SK-N-SH (cell line): ENCODE measurements around the gene ABCC11. TPM values are rescaled to one million over a fixed set of nuclear protein-coding genes. Genes with fewer than 3 reads are reported as not detected.

ENCODE experiments used
- CTCF ChIA-PET: fragments of 300-600, 350-600 bp; formaldehyde crosslinking; extraction: SDS; loops from one replicate; lab custom pipeline; 2021; lab: Yijun Ruan, JAX
- POLR2A ChIA-PET: fragments of 350-600 bp; sonication (Branson Sonifier 250); formaldehyde crosslinking; extraction: SDS; loops from one replicate; lab custom pipeline; 2020; ENCODE audit warnings: antibody characterized with exemption, inconsistent platforms; lab: Yijun Ruan, JAX
- DNase-seq: peaks from one replicate; pipeline ENCODE4 v3.0.0; 2012
- H2AFZ ChIP-seq: fragments of 200-600 bp; sonication (generic); 2 replicates; pipeline ENCODE4 v1.8.1; 2016; ENCODE audit warnings: antibody characterized with exemption, mild to moderate bottlenecking, low read depth
- H3F3A ChIP-seq: fragments of 200-600 bp; sonication (generic); replicated peaks from 2 replicates; pipeline ENCODE3; 2016; ENCODE audit warnings: antibody characterized with exemption, mild to moderate bottlenecking; ENCODE audit not compliant: insufficient read depth
- H3K27ac ChIP-seq, 2 experiments: fragments of 200-500 bp in 1 of 2; fragments of 200-600 bp in 1 of 2; sonication (Bioruptor generic) in 1 of 2; sonication (generic), shearing (Covaris generic) in 1 of 2; 2 replicates each; pipeline versions ENCODE4 v1.5.1 to v1.6.1; 2014 to 2016; ENCODE audit warnings: low read depth in 2 of 2, inconsistent platforms in 1 of 2, low read length in 1 of 2, mild to moderate bottlenecking in 1 of 2, mixed read lengths in 1 of 2
- H3K27me3 ChIP-seq: fragments of 200-600 bp; sonication (generic), shearing (Covaris generic); 2 replicates; pipeline ENCODE4 v1.6.1; 2016; ENCODE audit warnings: mixed run types; ENCODE audit not compliant: insufficient read depth
- H3K36me3 ChIP-seq, 2 experiments: fragments of 200-500 bp in 1 of 2; fragments of 200-600 bp in 1 of 2; sonication (Bioruptor generic) in 1 of 2; sonication (generic) in 1 of 2; replicated peaks in 1 of 2; 2 replicates each; pipeline versions ENCODE3 to v1.5.1; 2014 to 2016; ENCODE audit warnings: low read length in 1 of 2, mild to moderate bottlenecking in 1 of 2; ENCODE audit not compliant: insufficient read depth in 2 of 2, control insufficient read depth in 1 of 2
- H3K4me1 ChIP-seq, 2 experiments: fragments of 200-500 bp in 1 of 2; fragments of 200-600 bp in 1 of 2; sonication (Bioruptor generic) in 1 of 2; sonication (generic), shearing (Covaris generic) in 1 of 2; 2 replicates each; pipeline versions ENCODE4 v1.5.1 to v1.6.1; 2014 to 2016; ENCODE audit warnings: low read depth in 1 of 2, low read length in 1 of 2, mixed run types in 1 of 2; ENCODE audit not compliant: insufficient read depth in 2 of 2, control insufficient read depth in 1 of 2
- H3K4me2 ChIP-seq: fragments of 200-600 bp; sonication (generic), shearing (Covaris generic); 2 replicates; pipeline ENCODE4 v1.6.1; 2017; ENCODE audit warnings: mixed run types
- H3K4me3 ChIP-seq, 2 experiments: fragments of 200-500 bp in 1 of 2; fragments of 200-600 bp in 1 of 2; sonication (Bioruptor generic) in 1 of 2; sonication (generic), shearing (Covaris generic) in 1 of 2; 2 replicates each; pipeline versions ENCODE4 v1.5.1 to v1.8.1; 2014 to 2016; ENCODE audit warnings: low read depth in 2 of 2, inconsistent platforms in 1 of 2, low read length in 1 of 2, mild to moderate bottlenecking in 1 of 2, mixed read lengths in 1 of 2, moderate library complexity in 1 of 2
- H3K79me2 ChIP-seq: fragments of 200-600 bp; sonication (generic); 2 replicates; pipeline ENCODE4 v1.8.1; 2017; ENCODE audit warnings: mild to moderate bottlenecking; ENCODE audit not compliant: insufficient read depth
- H3K9ac ChIP-seq: fragments of 200-600 bp; sonication (generic); 2 replicates; pipeline ENCODE4 v1.6.1; 2017; ENCODE audit warnings: mixed run types
- H3K9me2 ChIP-seq: fragments of 200-600 bp; sonication (generic); 2 replicates; pipeline ENCODE4 v1.6.1; 2017; ENCODE audit warnings: mixed run types
- H3K9me3 ChIP-seq: fragments of 200-600 bp; sonication (generic); 2 replicates; pipeline ENCODE4 v1.6.1; 2017; ENCODE audit warnings: mixed run types, mild to moderate bottlenecking, moderate library complexity
- H4K20me1 ChIP-seq: fragments of 200-600 bp; sonication (generic); 2 replicates; pipeline ENCODE4 v1.6.1; 2017; ENCODE audit warnings: mild to moderate bottlenecking, mixed run types; ENCODE audit not compliant: insufficient read depth
- CHD2 ChIP-seq: fragments of 150-350 bp; IDR thresholded peaks from 2 replicates; pipeline ENCODE4 v1.6.1; 2018; ENCODE audit warnings: low read length; ENCODE audit not compliant: partially characterized antibody
- ELF1 ChIP-seq: IDR thresholded peaks from 2 replicates; pipeline ENCODE4 v1.4.0; 2012
- FOXJ3 ChIP-seq: sonication (generic); formaldehyde crosslinking; IDR thresholded peaks from 2 replicates; pipeline ENCODE4 v1.5.1; 2020; ENCODE audit warnings: mild to moderate bottlenecking, missing genetic modification reagents
- FOXM1 ChIP-seq: IDR thresholded peaks from 2 replicates; pipeline ENCODE4 v1.4.0; 2012; ENCODE audit warnings: low read depth, mild to moderate bottlenecking
- GABPA ChIP-seq: IDR thresholded peaks from 2 replicates; pipeline ENCODE4 v1.4.0; 2012; ENCODE audit warnings: low read depth, mild to moderate bottlenecking
- GATA2 ChIP-seq: sonication (generic); formaldehyde crosslinking; IDR thresholded peaks from 2 replicates; pipeline ENCODE4 v1.5.0; 2020; ENCODE audit warnings: mild to moderate bottlenecking, missing genetic modification reagents
- IRF3 ChIP-seq: fragments of 150-350 bp; IDR thresholded peaks from 2 replicates; pipeline ENCODE4 v1.6.1; 2016; ENCODE audit warnings: mild to moderate bottlenecking, low read depth, low read length
- MAX ChIP-seq: IDR thresholded peaks from 2 replicates; pipeline ENCODE4 v1.4.0; 2012; ENCODE audit warnings: low read depth
- MEF2A ChIP-seq: IDR thresholded peaks from 2 replicates; pipeline ENCODE4 v1.4.0; 2012; ENCODE audit warnings: low read depth, borderline replicate concordance
- MXI1 ChIP-seq: IDR thresholded peaks from 2 replicates; pipeline ENCODE4 v1.6.1; 2012; ENCODE audit warnings: mild to moderate bottlenecking, low read depth, low read length, improper control_type of control experiment
- NFIC ChIP-seq: IDR thresholded peaks from 2 replicates; pipeline ENCODE4 v1.4.0; 2012; ENCODE audit warnings: borderline replicate concordance
- RFX5 ChIP-seq: IDR thresholded peaks from 2 replicates; pipeline ENCODE4 v1.6.1; 2012; ENCODE audit warnings: mild to moderate bottlenecking, improper control_type of control experiment, low read length
- RXRA ChIP-seq: IDR thresholded peaks from 2 replicates; pipeline ENCODE4 v1.4.0; 2012; ENCODE audit warnings: low read depth, mild to moderate bottlenecking, borderline replicate concordance
- TCF12 ChIP-seq: IDR thresholded peaks from 2 replicates; pipeline ENCODE4 v1.4.0; 2012
- TEAD4 ChIP-seq: IDR thresholded peaks from 2 replicates; pipeline ENCODE4 v1.4.0; 2012; ENCODE audit warnings: mild to moderate bottlenecking, borderline replicate concordance; ENCODE audit not compliant: insufficient read depth
- YY1 ChIP-seq: IDR thresholded peaks from 2 replicates; pipeline ENCODE4 v1.4.0; 2012; ENCODE audit warnings: low read depth, mild to moderate bottlenecking
- ZBTB33 ChIP-seq: IDR thresholded peaks from 2 replicates; pipeline ENCODE4 v1.4.0; 2012; ENCODE audit warnings: low read depth, borderline replicate concordance
- WGBS: methylation state at CpG from one replicate; pipeline ENCODE4 v1.1.6; 2017; ENCODE audit warnings: low lambda C conversion rate; 5-methylcytosine and 5-hydroxymethylcytosine counted together
- polyA plus RNA-seq, 3 experiments: library from polyadenylated mRNA; depleted of rRNA; stranded (reverse); fragments of >200 nt; gene quantifications; 2 replicates each; pipeline ENCODE4 v1.2.3, GENCODE V29; 2012

ABCC11 gene
- polyA plus RNA-seq, 1 of the 3 experiments (the other 2 are of a cell fraction), result 0.07 TPM

GRCh38 chr16:48133455-48134211 is 113.7 kb downstream of the ABCC11 start:
- Histone ChIP-seq H2AFZ (no peak overlapping the region), H3K36me3 (no peaks in the 10 kb centered on the region), H4K20me1 (no peaks in the 10 kb centered on the region), H3K9me2 (no peaks in the 10 kb centered on the region), H3K9me3 (no peaks in the 10 kb centered on the region), H3K4me3 (no peak overlapping the region), H3K4me2 (no peak overlapping the region), H3K4me1 (no peaks in the 10 kb centered on the region; a peak in 2 of 4 replicates), H3K9ac (no peak overlapping the region), H3K79me2 (no peaks in the 10 kb centered on the region), H3F3A (no peaks in the 10 kb centered on the region), H3K27me3 (no peaks in the 10 kb centered on the region), H3K27ac (no peak overlapping the region)
- no peak for TF ChIP-seq FOXJ3 (CRISPR knock-in tag)
- no peak for TF ChIP-seq MAX
- no peak for TF ChIP-seq RFX5
- TF ChIP-seq CHD2, result no peak
- TF ChIP-seq GABPA, result no peak
- TF ChIP-seq TCF12, result no peak
- TF ChIP-seq ELF1, result no peak
- WGBS, result 96% methylated on average over 17 of the region's 18 CpGs
- DNase-seq, result no peak
- ChIA-PET POLR2A (no interaction called here), CTCF (interaction anchor here (0.6 to 0.7 kb wide), 3 partner anchors 16 to 675 kb away, joined by 3 read pairs; no protein-coding TSS in a partner anchor)

GRCh38 chr16:48132696-48133095 is 114.6 kb downstream of the ABCC11 start:
- Histone ChIP-seq H4K20me1 (no peaks in the 10 kb centered on the region), H3K79me2 (no peaks in the 10 kb centered on the region), H3F3A (peaks cover 5% of the 10 kb centered on the region), H3K9ac (no peak overlapping the region), H2AFZ (no peak overlapping the region), H3K9me2 (no peaks in the 10 kb centered on the region), H3K4me1 (no peaks in the 10 kb centered on the region; a peak in 2 of 4 replicates), H3K36me3 (no peaks in the 10 kb centered on the region), H3K4me3 (no peak overlapping the region), H3K9me3 (no peaks in the 10 kb centered on the region), H3K4me2 (no peak overlapping the region), H3K27me3 (no peaks in the 10 kb centered on the region), H3K27ac (no peak overlapping the region)
- CTCF ChIA-PET, result interaction anchor here (1.9 kb wide), 1 partner anchor 991 kb away, joined by 4 read pairs; no protein-coding TSS in a partner anchor
- POLR2A ChIA-PET, result no interaction called here
- no peak for DNase-seq
- TF ChIP-seq NFIC, result no peak
- WGBS, result 85% methylated on average over 3 of the region's 3 CpGs

- Histone ChIP-seq H3K4me1 (peaks cover 0 to 8% of the 10 kb centered on the region in 2 experiments; a peak in 2 of 4 replicates), H3K9me2 (no peaks in the 10 kb centered on the region), H3K27me3 (no peaks in the 10 kb centered on the region), H3K4me3 (no peak overlapping the region), H3K27ac (no peak overlapping the region), H3K9ac (no peak overlapping the region), H3K4me2 (no peak overlapping the region), H4K20me1 (no peaks in the 10 kb centered on the region), H3K9me3 (no peaks in the 10 kb centered on the region), H3K79me2 (no peaks in the 10 kb centered on the region), H3K36me3 (no peaks in the 10 kb centered on the region), H2AFZ (no peak overlapping the region)
- WGBS, result 87% methylated on average over 6 of the region's 6 CpGs
- no peak for DNase-seq
- ChIA-PET POLR2A (no interaction called here), CTCF (interaction anchor here (0.6 to 1.9 kb wide), 3 partner anchors 22 to 1094 kb away, joined by 3 to 4 read pairs (median 3); no protein-coding TSS in a partner anchor)
- TF ChIP-seq FOXM1, result no peak
- TF ChIP-seq RXRA, result no peak
- TF ChIP-seq MEF2A, result no peak
- TF ChIP-seq GATA2 (CRISPR knock-in tag), result no peak
- TF ChIP-seq TEAD4, result no peak
- no peak for TF ChIP-seq IRF3
- TF ChIP-seq NFIC, result no peak
- TF ChIP-seq MXI1, result no peak
- no peak for TF ChIP-seq YY1
- no peak for TF ChIP-seq ZBTB33
- TF ChIP-seq, all 33 proteins: peak for 0
- peaks cover 13% of the 10 kb centered on the region for H3F3A ChIP-seq
Measured at GRCh38 chr16:48131201-48131935, 116.0 kb downstream of the ABCC11 start.
